AG10803 (cell line): ENCODE results near the gene RASGEF1C.

Experiments
- DNase-seq: peaks from one replicate; pipeline ENCODE4 v3.0.0; 2010; ENCODE audit warnings: low read depth
- H3K4me3 ChIP-seq: 2 replicates; pipeline ENCODE4 v1.5.1; 2011; ENCODE audit warnings: mild to moderate bottlenecking, low read length, control low read depth
- TF ChIP-seq, protein P1 (sequence below): conservative IDR thresholded peaks from 2 replicates; pipeline ENCODE4 v1.5.1; 2011; ENCODE audit warnings: mild to moderate bottlenecking, low read length, control low read depth, inconsistent platforms

RASGEF1C gene

DNA sequence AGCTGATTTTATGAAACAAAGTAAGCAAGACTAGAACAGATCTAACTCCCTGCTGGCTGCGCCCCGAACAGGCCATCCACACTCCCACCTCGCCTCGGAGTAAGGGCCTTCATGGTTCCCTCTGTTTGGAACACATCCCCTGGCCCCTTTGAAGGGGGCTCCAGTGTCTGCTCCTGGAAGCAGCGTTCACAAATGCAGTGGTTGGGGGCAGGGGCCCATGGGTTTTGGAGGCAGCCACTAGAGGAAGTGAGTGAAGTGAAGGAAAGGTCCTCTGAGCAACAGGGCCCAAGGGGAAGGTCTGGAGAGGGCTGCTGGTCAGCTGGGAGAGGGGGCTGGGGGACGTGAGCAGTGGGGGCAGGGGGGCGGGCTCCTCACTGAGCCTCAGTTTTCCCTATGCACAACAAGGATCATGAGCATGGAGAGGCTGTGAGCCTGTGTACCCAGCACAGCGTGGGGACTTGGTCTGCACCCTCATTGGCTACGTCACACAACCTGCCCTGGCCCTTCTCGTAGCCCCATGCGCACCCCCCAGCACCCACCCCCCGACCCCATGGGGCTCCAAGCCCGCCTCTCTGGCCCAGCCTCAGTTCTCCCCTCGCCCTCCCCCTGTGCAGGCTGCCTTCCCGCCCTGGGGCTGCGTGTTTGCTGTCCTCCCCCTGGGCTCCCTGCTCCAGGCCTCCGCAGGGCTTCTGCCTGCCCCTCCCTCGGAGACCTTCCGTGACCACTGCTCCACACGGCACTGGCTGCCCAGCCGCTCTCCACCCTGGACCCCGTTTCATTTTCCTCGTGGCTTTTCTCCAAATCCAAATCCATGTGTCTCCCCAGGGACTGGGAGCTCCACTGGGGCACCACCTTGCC, 39.5 kb downstream of the RASGEF1C start:
- no peak overlapping the region for H3K4me3 ChIP-seq
- TF ChIP-seq, protein P1, sequence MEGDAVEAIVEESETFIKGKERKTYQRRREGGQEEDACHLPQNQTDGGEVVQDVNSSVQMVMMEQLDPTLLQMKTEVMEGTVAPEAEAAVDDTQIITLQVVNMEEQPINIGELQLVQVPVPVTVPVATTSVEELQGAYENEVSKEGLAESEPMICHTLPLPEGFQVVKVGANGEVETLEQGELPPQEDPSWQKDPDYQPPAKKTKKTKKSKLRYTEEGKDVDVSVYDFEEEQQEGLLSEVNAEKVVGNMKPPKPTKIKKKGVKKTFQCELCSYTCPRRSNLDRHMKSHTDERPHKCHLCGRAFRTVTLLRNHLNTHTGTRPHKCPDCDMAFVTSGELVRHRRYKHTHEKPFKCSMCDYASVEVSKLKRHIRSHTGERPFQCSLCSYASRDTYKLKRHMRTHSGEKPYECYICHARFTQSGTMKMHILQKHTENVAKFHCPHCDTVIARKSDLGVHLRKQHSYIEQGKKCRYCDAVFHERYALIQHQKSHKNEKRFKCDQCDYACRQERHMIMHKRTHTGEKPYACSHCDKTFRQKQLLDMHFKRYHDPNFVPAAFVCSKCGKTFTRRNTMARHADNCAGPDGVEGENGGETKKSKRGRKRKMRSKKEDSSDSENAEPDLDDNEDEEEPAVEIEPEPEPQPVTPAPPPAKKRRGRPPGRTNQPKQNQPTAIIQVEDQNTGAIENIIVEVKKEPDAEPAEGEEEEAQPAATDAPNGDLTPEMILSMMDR: no peak
- no peak for DNase-seq

DNA sequence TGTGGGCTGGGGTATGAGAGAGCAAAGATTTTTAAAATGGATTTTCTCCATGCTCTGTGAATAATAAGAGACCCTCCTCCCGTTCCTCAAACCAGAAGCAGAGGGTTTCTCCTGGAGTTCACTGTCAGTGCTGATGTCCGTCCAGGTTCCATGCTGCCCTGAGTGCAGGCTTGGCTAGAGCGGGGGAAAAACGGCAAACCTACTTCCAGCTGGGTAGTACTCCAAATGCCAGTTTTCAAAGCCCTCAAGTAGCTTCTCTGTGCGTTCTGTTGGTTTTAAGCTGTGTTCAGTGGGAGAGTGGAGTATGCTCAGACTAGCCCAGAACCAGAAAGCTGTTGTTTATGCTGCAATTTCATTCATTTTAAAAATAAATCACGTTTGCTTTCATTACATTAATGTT, 40.3 kb downstream of the RASGEF1C start:
- TF ChIP-seq, protein P1: no peak
- H3K4me3 ChIP-seq: no peak overlapping the region
- DNase-seq: no peak

- TF ChIP-seq, protein P1: no peak
- DNase-seq: no peak
- no peak overlapping the region for H3K4me3 ChIP-seq
Measured at GRCh38 chr5:180166176-180166575, 42.8 kb downstream of the RASGEF1C start.

GRCh38 chr5:180162304-180162661, 46.7 kb downstream of the RASGEF1C start:
- no peak for DNase-seq
- TF ChIP-seq, protein P1: no peak
- H3K4me3 ChIP-seq: no peak overlapping the region

GRCh38 chr5:180161420-180162303, 47.3 kb downstream of the RASGEF1C start:
- TF ChIP-seq, protein P1: no peak
- DNase-seq: no peak
- H3K4me3 ChIP-seq: no peak overlapping the region

DNA sequence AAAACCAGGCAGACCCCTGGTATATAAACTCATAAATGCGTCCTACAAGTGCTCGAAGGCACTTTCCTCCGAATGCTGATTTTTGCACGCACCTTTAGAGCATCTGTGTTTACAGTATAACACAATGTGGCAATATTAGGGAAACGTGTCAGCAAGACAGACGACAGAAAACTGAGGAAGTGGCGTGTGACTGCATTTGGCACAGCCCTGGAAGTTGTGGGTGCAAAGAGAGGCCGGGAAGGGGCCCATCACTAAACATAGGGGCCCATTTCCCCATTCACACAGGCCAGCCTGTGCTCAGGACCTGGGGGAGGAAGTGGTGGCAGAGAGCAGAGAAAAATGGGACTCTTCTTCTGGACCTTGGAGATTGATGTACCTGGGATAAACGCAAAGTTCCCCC, 48.2 kb downstream of the RASGEF1C start:
- no peak for DNase-seq
- no peak overlapping the region for H3K4me3 ChIP-seq
- TF ChIP-seq, protein P1: no peak
